ENCODE data around the gene GPR25. TPM values are rescaled to one million over a fixed set of nuclear protein-coding genes. Genes with fewer than 3 reads are reported as not detected.
A peak's percentile ranks its signal among the peaks of the same experiment; 100 is the strongest.

Gene GPR25
- total and polyA plus RNA-seq, 2 donors from 2014 or later = 0.19 TPM; not detected in 1

GRCh38 chr1:200867018-200867811, 5.6 kb upstream of the GPR25 start:
- H3K4me1 ChIP-seq (ENCODE audit: control insufficient read depth in 2 of 3, insufficient read depth in 2 of 3, low read depth in 1 of 3, low read length in 3 of 3) = no peaks in the 10 kb centered on the region
- peaks cover 0 to 2% (median 2%) of the 10 kb centered on the region in 3 donors for H3K36me3 ChIP-seq (ENCODE audit: control insufficient read depth in 2 of 3, insufficient read depth in 3 of 3, low read length in 3 of 3)
- intact Hi-C loops (cut with DNase I) = no loop called here
- DNase-seq = peak in 3 of 5 donors; percentile 45 to 69 (median 68)
- no peak for FAIRE-seq
- H3K27ac ChIP-seq (ENCODE audit: low read depth in 2 of 2, low read length in 2 of 2) = no peak overlapping the region
- TF ChIP-seq, protein P1, sequence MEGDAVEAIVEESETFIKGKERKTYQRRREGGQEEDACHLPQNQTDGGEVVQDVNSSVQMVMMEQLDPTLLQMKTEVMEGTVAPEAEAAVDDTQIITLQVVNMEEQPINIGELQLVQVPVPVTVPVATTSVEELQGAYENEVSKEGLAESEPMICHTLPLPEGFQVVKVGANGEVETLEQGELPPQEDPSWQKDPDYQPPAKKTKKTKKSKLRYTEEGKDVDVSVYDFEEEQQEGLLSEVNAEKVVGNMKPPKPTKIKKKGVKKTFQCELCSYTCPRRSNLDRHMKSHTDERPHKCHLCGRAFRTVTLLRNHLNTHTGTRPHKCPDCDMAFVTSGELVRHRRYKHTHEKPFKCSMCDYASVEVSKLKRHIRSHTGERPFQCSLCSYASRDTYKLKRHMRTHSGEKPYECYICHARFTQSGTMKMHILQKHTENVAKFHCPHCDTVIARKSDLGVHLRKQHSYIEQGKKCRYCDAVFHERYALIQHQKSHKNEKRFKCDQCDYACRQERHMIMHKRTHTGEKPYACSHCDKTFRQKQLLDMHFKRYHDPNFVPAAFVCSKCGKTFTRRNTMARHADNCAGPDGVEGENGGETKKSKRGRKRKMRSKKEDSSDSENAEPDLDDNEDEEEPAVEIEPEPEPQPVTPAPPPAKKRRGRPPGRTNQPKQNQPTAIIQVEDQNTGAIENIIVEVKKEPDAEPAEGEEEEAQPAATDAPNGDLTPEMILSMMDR (IDR thresholded peaks at IDR 0.05; ENCODE audit: borderline replicate concordance, extremely low read depth, insufficient read depth) = no peak
- H3K4me3 ChIP-seq (ENCODE audit: low read length in 3 of 3) = no peak overlapping the region
- H3K9me3 ChIP-seq (ENCODE audit: control insufficient read depth in 2 of 3, insufficient read depth in 1 of 3, low read length in 3 of 3) = no peaks in the 10 kb centered on the region
- H3K9ac ChIP-seq (ENCODE audit: low read length in 3 of 3) = no peak overlapping the region
- H3K27me3 ChIP-seq (ENCODE audit: control insufficient read depth, insufficient read depth, low read length) = peaks cover 2% of the 10 kb centered on the region

DNA sequence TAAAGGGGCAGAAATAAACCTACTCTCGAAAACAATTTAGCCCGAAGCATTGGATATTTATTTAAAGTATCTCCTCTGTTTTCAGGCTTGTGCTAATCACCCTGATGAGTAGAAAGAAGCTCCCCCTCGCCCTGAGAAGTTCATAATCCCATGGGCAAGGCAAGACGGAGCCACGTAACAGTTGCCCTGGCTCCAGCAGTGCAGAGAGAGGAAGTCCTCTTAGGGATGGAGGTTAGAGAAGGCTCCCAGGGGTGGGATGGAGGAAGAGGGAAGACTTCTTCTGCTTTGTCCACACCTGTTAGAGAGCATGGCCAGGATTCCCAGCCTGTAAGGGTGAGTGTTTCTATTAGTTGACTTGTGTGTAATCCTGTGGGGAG, 3.4 kb upstream of the GPR25 start:
- H3K27me3 ChIP-seq (ENCODE audit: control insufficient read depth, insufficient read depth, low read length) = peaks cover 2% of the 10 kb centered on the region
- no peaks in the 10 kb centered on the region for H3K9me3 ChIP-seq (ENCODE audit: control insufficient read depth in 2 of 3, insufficient read depth in 1 of 3, low read length in 3 of 3)
- H3K27ac ChIP-seq (ENCODE audit: low read depth in 2 of 2, low read length in 2 of 2) = no peak overlapping the region
- no peak overlapping the region for H3K4me3 ChIP-seq (ENCODE audit: low read length in 3 of 3)
- FAIRE-seq = no peak
- no peak overlapping the region for H3K9ac ChIP-seq (ENCODE audit: low read length in 3 of 3)
- TF ChIP-seq, protein P1 (IDR thresholded peaks at IDR 0.05; ENCODE audit: borderline replicate concordance, extremely low read depth, insufficient read depth) = no peak
- peaks cover 0 to 9% (median 0%) of the 10 kb centered on the region in 3 donors for H3K4me1 ChIP-seq (ENCODE audit: control insufficient read depth in 2 of 3, insufficient read depth in 2 of 3, low read depth in 1 of 3, low read length in 3 of 3)
- no peaks in the 10 kb centered on the region for H3K36me3 ChIP-seq (ENCODE audit: control insufficient read depth in 2 of 3, insufficient read depth in 3 of 3, low read length in 3 of 3)
- intact Hi-C loops (cut with DNase I) = no loop called here
- no peak for DNase-seq

DNA sequence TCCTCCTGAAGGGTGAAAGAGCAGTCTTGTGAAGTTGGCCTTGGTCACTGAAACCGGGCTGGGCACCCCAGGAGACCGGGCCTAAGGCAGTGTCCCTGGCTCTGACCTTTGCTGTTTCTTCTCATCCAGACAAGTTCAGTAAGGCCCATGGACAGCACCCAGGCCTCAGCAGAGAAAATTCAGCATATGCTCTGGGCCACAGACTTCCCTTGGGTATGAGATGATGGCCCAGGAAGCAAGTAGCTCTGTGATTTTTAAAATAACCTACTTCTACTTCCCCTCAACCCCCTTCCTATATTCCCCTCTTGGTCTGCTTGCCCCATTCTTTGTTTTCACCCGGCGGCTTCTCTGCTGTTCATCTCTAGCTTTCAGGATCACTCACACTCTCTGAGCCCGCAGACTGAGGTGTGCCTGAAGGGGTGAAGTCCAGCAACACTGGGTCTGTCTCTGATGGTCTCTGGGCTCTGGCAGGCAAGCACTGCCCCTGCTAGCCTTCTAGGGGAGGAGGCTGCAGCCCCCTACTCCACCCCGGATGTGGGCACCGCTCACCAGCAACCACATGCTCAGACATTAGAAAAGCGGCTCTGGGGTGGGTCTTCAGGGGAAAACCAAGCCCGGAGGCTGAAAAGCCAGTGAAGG, 2.9 kb upstream of the GPR25 start:
- FAIRE-seq = no peak
- intact Hi-C loops (cut with DNase I) = no loop called here
- Histone ChIP-seq H3K36me3 (ENCODE audit: control insufficient read depth in 2 of 3, insufficient read depth in 3 of 3, low read length in 3 of 3) (no peaks in the 10 kb centered on the region), H3K4me3 (ENCODE audit: low read length in 3 of 3) (no peak overlapping the region), H3K4me1 (ENCODE audit: control insufficient read depth in 2 of 3, insufficient read depth in 2 of 3, low read depth in 1 of 3, low read length in 3 of 3) (peaks cover 0 to 9% (median 0%) of the 10 kb centered on the region in 3 donors), H3K27me3 (ENCODE audit: control insufficient read depth, insufficient read depth, low read length) (peaks cover 2% of the 10 kb centered on the region), H3K9me3 (ENCODE audit: control insufficient read depth in 2 of 3, insufficient read depth in 1 of 3, low read length in 3 of 3) (no peaks in the 10 kb centered on the region), H3K27ac (ENCODE audit: low read depth in 2 of 2, low read length in 2 of 2) (no peak overlapping the region), H3K9ac (ENCODE audit: low read length in 3 of 3) (no peak overlapping the region)
- TF ChIP-seq, protein P1 (IDR thresholded peaks at IDR 0.05; ENCODE audit: borderline replicate concordance, extremely low read depth, insufficient read depth) = no peak
- DNase-seq = no peak

All from kidney (tissue), 14 donors.